ENCODE measurements around the gene SLC25A12. TPM values are rescaled to one million over a fixed set of nuclear protein-coding genes. Genes with fewer than 3 reads are reported as not detected.
"Not testable (repeated sequence)": the region's sequence is repeated elsewhere in the genome, so short reads cannot be mapped to it uniquely, and the experiment has no call there.

Gene SLC25A12
- total RNA-seq, 4 donors from 2014 or later, result 18.5 to 37.4 (median 24.9) TPM

DNA sequence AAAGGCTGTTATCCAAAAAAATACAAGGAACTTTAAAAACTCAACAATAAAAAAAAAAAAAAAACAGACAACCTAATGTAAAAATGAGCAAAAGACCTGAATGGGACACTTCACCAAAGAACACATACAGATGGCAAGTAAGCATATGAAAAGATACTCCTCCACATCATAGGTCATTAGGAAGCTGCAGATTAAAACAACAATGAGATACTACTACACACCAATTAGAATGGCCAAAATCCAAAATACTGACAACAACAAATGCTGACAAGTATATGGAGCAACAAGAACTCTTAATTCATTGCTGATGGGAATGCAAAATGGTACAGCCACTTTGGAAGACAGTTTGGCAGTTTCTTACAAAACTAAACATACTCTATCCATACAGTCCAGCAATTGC is 122.6 kb downstream of the SLC25A12 start:
- no peak overlapping the region for H3K27ac ChIP-seq
- H3K27me3 ChIP-seq, result no peaks in the 10 kb centered on the region
- no peak for TF ChIP-seq EP300 (IDR thresholded peaks at IDR 0.05)
- no peaks in the 10 kb centered on the region for H3K4me1 ChIP-seq
- H3K9me3 ChIP-seq, result peaks cover 7% of the 10 kb centered on the region
- H3K4me3 ChIP-seq, result no peak overlapping the region
- no peaks in the 10 kb centered on the region for H3K36me3 ChIP-seq
- no peak for DNase-seq (ENCODE audit: low spot score in 2 of 2)

DNA sequence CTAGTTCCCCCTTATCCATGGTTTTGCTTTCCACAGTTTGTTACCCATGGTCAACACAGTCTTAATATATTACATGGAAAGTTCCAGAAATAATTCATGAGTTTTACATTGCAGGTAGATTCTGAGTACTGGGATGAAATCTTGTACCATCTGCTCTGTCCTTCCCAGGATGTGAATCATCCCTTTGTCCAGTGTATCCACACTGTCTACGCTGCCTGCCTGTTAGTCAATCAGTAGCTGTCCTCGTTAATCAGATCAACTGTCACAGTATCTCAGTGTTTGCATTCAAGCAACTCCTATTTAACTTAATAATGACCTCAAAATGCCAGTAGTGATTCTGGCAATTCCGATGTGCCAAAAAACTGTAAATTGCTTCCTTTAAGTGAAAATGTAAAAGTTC is 130.4 kb downstream of the SLC25A12 start:
- H3K9me3 ChIP-seq, result no peaks in the 10 kb centered on the region
- DNase-seq (ENCODE audit: low spot score in 2 of 2), result no peak
- no peaks in the 10 kb centered on the region for H3K27me3 ChIP-seq
- H3K27ac ChIP-seq, result no peak overlapping the region
- TF ChIP-seq EP300 (IDR thresholded peaks at IDR 0.05) (no peak), POLR2AphosphoS5 (IDR thresholded peaks at IDR 0.05) (no peak), POLR2A (IDR thresholded peaks at IDR 0.05) (no peak)
- TF ChIP-seq, protein P1, sequence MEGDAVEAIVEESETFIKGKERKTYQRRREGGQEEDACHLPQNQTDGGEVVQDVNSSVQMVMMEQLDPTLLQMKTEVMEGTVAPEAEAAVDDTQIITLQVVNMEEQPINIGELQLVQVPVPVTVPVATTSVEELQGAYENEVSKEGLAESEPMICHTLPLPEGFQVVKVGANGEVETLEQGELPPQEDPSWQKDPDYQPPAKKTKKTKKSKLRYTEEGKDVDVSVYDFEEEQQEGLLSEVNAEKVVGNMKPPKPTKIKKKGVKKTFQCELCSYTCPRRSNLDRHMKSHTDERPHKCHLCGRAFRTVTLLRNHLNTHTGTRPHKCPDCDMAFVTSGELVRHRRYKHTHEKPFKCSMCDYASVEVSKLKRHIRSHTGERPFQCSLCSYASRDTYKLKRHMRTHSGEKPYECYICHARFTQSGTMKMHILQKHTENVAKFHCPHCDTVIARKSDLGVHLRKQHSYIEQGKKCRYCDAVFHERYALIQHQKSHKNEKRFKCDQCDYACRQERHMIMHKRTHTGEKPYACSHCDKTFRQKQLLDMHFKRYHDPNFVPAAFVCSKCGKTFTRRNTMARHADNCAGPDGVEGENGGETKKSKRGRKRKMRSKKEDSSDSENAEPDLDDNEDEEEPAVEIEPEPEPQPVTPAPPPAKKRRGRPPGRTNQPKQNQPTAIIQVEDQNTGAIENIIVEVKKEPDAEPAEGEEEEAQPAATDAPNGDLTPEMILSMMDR (IDR thresholded peaks at IDR 0.05), result no peak
- H3K4me3 ChIP-seq, result no peak overlapping the region
- H3K4me1 ChIP-seq, result no peaks in the 10 kb centered on the region
- WGBS, result 91% methylated on average over 3 of the region's 3 CpGs
- H3K36me3 ChIP-seq, result peaks cover 19% of the 10 kb centered on the region

DNA sequence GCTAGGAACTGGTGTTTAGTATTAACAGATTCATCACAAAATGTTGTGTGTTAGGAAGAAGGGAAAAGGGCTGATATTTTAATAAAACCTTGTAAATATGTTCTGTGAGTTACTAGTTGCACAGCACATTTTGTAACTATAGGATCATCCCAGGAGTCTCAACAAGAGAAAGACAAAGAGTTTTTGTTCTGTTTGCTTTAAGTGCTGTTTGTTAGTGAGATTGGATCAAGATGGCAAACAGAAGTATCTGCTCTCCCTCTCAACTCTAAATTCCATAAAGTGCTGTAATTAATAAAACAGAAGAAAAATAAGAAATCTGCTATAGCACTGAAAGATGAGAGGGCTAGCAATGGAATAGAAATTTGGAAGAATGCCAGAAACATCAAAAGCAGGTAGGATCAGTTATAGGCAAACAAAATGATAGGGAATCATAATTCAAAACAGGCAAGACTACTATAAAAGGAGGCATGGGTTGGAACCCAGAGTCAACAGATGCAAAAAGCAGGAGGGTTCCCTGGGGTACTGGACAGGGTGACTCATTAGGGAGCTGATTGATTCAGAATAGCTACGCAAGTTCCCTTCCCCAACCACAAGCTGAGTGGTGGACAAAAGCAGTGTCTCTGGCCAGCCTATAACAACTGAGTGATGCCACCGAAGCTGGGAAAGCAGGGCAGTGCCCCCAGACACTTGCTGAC is 131.0 kb downstream of the SLC25A12 start:
- H3K36me3 ChIP-seq, result peaks cover 23% of the 10 kb centered on the region
- no peaks in the 10 kb centered on the region for H3K9me3 ChIP-seq
- no peak overlapping the region for H3K4me3 ChIP-seq
- H3K27me3 ChIP-seq, result no peaks in the 10 kb centered on the region
- TF ChIP-seq EP300 (IDR thresholded peaks at IDR 0.05), result no peak
- TF ChIP-seq POLR2AphosphoS5 (IDR thresholded peaks at IDR 0.05), result no peak
- TF ChIP-seq, protein P1 (IDR thresholded peaks at IDR 0.05), result no peak
- no peak for TF ChIP-seq POLR2A (IDR thresholded peaks at IDR 0.05)
- 85% methylated on average over 2 of the region's 2 CpGs for WGBS
- DNase-seq (ENCODE audit: low spot score in 2 of 2), result no peak
- H3K4me1 ChIP-seq, result no peaks in the 10 kb centered on the region
- no peak overlapping the region for H3K27ac ChIP-seq

DNA sequence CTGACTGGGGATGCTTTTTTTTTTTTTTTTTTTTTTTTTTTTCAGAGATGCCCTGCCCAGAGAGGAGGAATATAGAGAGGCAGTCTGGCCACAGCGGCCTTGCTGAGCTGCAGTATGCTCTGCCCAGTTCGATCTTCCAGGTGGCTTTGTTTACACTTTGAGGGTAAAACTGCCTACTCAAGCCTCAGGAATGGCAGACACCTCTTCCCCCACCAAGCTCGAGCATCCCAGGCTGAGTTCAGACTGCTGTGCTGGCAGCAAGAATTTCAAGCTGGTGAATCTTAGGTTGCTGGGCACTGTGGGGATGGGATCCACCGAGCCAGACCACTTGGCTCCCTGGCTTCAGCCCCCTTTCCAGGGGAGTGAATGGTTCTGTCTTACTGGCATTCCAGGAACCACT is 132.9 kb downstream of the SLC25A12 start:
- not testable (repeated sequence) for H3K27ac ChIP-seq; H3K4me3 ChIP-seq; H3K27me3 ChIP-seq; H3K9me3 ChIP-seq; DNase-seq (ENCODE audit: low spot score in 2 of 2); H3K4me1 ChIP-seq
- 95% methylated on average over 3 of the region's 4 CpGs for WGBS
- H3K36me3 ChIP-seq, result peaks cover 23% of the 10 kb centered on the region

DNA sequence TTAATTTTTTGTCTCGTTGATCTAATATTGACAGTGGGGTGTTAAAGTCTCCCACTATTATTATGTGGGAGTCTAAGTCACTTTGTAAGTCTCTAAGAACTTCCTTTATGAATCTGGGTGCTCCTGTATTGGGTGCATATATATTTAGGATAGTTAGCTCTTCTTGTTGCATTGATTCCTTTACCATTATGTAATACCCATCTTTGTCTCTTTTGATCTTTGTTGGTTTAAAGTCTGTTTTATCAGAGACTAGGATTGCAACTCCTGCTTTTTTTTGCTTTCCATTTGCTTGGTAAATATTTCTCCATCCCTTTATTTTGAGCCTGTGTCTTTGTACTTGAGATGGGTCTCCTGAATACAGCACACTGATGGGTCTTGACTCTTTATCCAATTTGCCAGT is 135.3 kb downstream of the SLC25A12 start:
- not testable (repeated sequence) for H3K27ac ChIP-seq; H3K27me3 ChIP-seq; H3K4me1 ChIP-seq; H3K9me3 ChIP-seq; H3K4me3 ChIP-seq; DNase-seq (ENCODE audit: low spot score in 2 of 2)
- WGBS, result 100% methylated on average over 1 of the region's 1 CpG
- peaks cover 39% of the 10 kb centered on the region for H3K36me3 ChIP-seq

DNA sequence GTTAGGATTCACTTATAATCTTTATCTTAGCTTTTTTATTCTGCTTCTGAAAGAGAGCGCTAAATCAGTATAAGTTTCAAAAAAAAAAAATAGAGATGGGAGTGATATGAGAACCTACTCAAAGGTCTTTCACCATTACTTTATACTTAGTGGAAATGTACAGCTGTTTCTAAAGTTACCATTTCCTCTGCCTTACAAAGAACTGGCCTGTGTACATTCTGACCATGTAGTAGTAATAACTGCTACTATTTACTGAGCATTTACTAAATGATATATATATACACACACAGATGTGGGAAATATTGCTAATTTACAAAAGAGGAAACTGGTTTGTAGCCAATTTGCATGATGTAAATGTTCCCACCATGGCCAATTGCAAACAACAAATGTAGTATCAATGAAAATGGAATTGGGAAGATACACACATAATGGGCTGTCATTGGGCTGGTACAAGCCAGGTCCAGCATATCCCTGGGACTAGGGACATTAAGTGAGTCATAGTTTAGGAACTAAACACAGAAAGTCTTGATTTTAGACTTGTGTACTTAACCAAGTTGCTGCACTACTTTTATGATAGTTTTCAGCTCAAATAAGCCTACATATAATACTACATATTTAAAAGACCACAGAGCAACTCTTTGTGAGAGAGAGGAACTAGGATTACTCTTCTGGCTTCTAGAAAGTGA is 139.6 kb downstream of the SLC25A12 start:
- no peak overlapping the region for H3K27ac ChIP-seq
- no peaks in the 10 kb centered on the region for H3K9me3 ChIP-seq
- no peaks in the 10 kb centered on the region for H3K27me3 ChIP-seq
- TF ChIP-seq POLR2AphosphoS5 (IDR thresholded peaks at IDR 0.05) (no peak), EP300 (IDR thresholded peaks at IDR 0.05) (no peak), POLR2A (IDR thresholded peaks at IDR 0.05) (no peak)
- TF ChIP-seq, protein P1 (IDR thresholded peaks at IDR 0.05), result no peak
- H3K4me3 ChIP-seq, result no peak overlapping the region
- peaks cover 56% of the 10 kb centered on the region for H3K36me3 ChIP-seq
- WGBS, result 94% methylated on average over 1 of the region's 1 CpG
- DNase-seq (ENCODE audit: low spot score in 2 of 2), result no peak
- H3K4me1 ChIP-seq, result no peaks in the 10 kb centered on the region

Data from suprapubic skin (tissue), 4 donors.